ENCODE results near the gene HOTAIR. TPM values are rescaled to one million over a fixed set of nuclear protein-coding genes. Genes with fewer than 3 reads are reported as not detected.

The HOTAIR gene
- total RNA-seq, 1 experiment from 2014 or later: 7.9 TPM

GRCh38 chr12:54004841-54005530 lies 30.2 kb upstream of the HOTAIR start:
- Histone ChIP-seq H3K79me2 (ENCODE audit: low read depth) (no peaks in the 10 kb centered on the region), H3K27me3 (ENCODE audit: insufficient read depth, low read depth) (no peaks in the 10 kb centered on the region), H3F3A (ENCODE audit: insufficient read depth, low read depth) (no peaks in the 10 kb centered on the region; the same call in 1 of the 2 replicates), H3K27ac (no peak overlapping the region), H3K4me1 (replicated peaks; ENCODE audit: insufficient read depth) (no peaks in the 10 kb centered on the region), H3K9me3 (ENCODE audit: insufficient read depth, low read depth) (no peaks in the 10 kb centered on the region), H3K9me2 (ENCODE audit: insufficient read depth) (no peaks in the 10 kb centered on the region), H4K20me1 (ENCODE audit: insufficient read depth) (no peaks in the 10 kb centered on the region), H3K4me2 (no peak overlapping the region), H3K36me3 (ENCODE audit: low read depth) (no peaks in the 10 kb centered on the region), H3K4me3 (no peak overlapping the region), H2AFZ (no peak overlapping the region)
- no TSS peak for BruUV-seq (replicated peaks)
- peak in 1 of 2 experiments; percentile 11 for DNase-seq
- TF ChIP-seq EZH2 (IDR thresholded peaks at IDR 0.05; ENCODE audit: low read depth) (no peak), CTCF (conservative IDR thresholded peaks at IDR 0.05) (no peak)
- ChIA-PET CTCF (interaction anchor here (0.6 to 1.6 kb wide), 4 partner anchors 146 to 215 kb away, joined by 3 to 8 read pairs (median 4); no protein-coding TSS in a partner anchor), POLR2A (ENCODE audit: unreplicated experiment) (interaction anchor here (0.6 kb wide), 1 partner anchor 254 kb away, joined by 3 read pairs; no protein-coding TSS in a partner anchor)
- intact Hi-C loops (cut with micrococcal nuclease; ENCODE audit: unreplicated experiment): loop anchor here (5.0 kb wide), 2 partner anchors 303 to 372 kb away; no protein-coding TSS in a partner anchor

GRCh38 chr12:54004063-54004840 lies 29.5 kb upstream of the HOTAIR start:
- no peaks in the 10 kb centered on the region; the same call in 1 of the 2 replicates for H3F3A ChIP-seq (ENCODE audit: insufficient read depth, low read depth)
- TF ChIP-seq EZH2 (IDR thresholded peaks at IDR 0.05; ENCODE audit: low read depth) (no peak), CTCF (conservative IDR thresholded peaks at IDR 0.05) (peak; percentile 32; the same call in 1 of the 2 replicates)
- no peaks in the 10 kb centered on the region for H3K27me3 ChIP-seq (ENCODE audit: insufficient read depth, low read depth)
- H3K4me1 ChIP-seq (replicated peaks; ENCODE audit: insufficient read depth): no peaks in the 10 kb centered on the region
- intact Hi-C loops (cut with micrococcal nuclease; ENCODE audit: unreplicated experiment): no loop called here
- no peaks in the 10 kb centered on the region for H3K79me2 ChIP-seq (ENCODE audit: low read depth)
- POLR2A ChIA-PET (ENCODE audit: unreplicated experiment): no interaction called here
- no peak overlapping the region for H3K4me2 ChIP-seq
- no TSS peak for BruUV-seq (replicated peaks)
- H2AFZ ChIP-seq: no peak overlapping the region
- H4K20me1 ChIP-seq (ENCODE audit: insufficient read depth): no peaks in the 10 kb centered on the region
- H3K36me3 ChIP-seq (ENCODE audit: low read depth): no peaks in the 10 kb centered on the region
- DNase-seq: peak in 1 of 2 experiments; percentile 20
- CTCF ChIA-PET: no interaction called here
- H3K4me3 ChIP-seq: no peak overlapping the region
- no peaks in the 10 kb centered on the region for H3K9me2 ChIP-seq (ENCODE audit: insufficient read depth)
- H3K9me3 ChIP-seq (ENCODE audit: insufficient read depth, low read depth): no peaks in the 10 kb centered on the region
- no peak overlapping the region for H3K27ac ChIP-seq

- Histone ChIP-seq H3K9me2 (ENCODE audit: insufficient read depth) (no peaks in the 10 kb centered on the region), H2AFZ (no peak overlapping the region), H3K36me3 (ENCODE audit: low read depth) (no peaks in the 10 kb centered on the region), H3K9me3 (ENCODE audit: insufficient read depth, low read depth) (no peaks in the 10 kb centered on the region), H3K27me3 (ENCODE audit: insufficient read depth, low read depth) (no peaks in the 10 kb centered on the region), H4K20me1 (ENCODE audit: insufficient read depth) (no peaks in the 10 kb centered on the region), H3K4me2 (no peak overlapping the region), H3K27ac (no peak overlapping the region), H3F3A (ENCODE audit: insufficient read depth, low read depth) (peaks cover 3% of the 10 kb centered on the region; the same call in 1 of the 2 replicates), H3K4me1 (replicated peaks; ENCODE audit: insufficient read depth) (no peaks in the 10 kb centered on the region), H3K4me3 (no peak overlapping the region), H3K79me2 (ENCODE audit: low read depth) (no peaks in the 10 kb centered on the region)
- TF ChIP-seq CTCF (conservative IDR thresholded peaks at IDR 0.05) (no peak), EZH2 (IDR thresholded peaks at IDR 0.05; ENCODE audit: low read depth) (no peak)
- ChIA-PET POLR2A (ENCODE audit: unreplicated experiment) (no interaction called here), CTCF (no interaction called here)
- intact Hi-C loops (cut with micrococcal nuclease; ENCODE audit: unreplicated experiment): no loop called here
- no peak for DNase-seq
- BruUV-seq (replicated peaks): no TSS peak
These were observed 28.9 kb upstream of the HOTAIR start for GRCh38 chr12:54003625-54004024.

All from PC-9 (cell line).